ENCODE results near the gene CCDC12.

CCDC12 gene

GRCh38 chr3:46997453-46998091, 21.0 kb upstream of the CCDC12 start:
- DNase-seq (ENCODE audit: low spot score): no peak
- H3K27ac ChIP-seq: peak overlapping the region; percentile 36
- CTCF ChIA-PET: interaction anchor here (0.6 to 0.8 kb wide), 3 partner anchors 12 to 97 kb away, joined by 4 read pairs; no protein-coding TSS in a partner anchor
- POLR2A ChIA-PET (ENCODE audit: low non-redundant PET): no interaction called here
- no peak for TF ChIP-seq CTCF (conservative IDR thresholded peaks at IDR 0.05; ENCODE audit: low read depth)

GRCh38 chr3:46996689-46997452, 20.3 kb upstream of the CCDC12 start:
- ChIA-PET POLR2A (ENCODE audit: low non-redundant PET) (no interaction called here), CTCF (no interaction called here)
- peak overlapping the region; percentile 36 for H3K27ac ChIP-seq
- DNase-seq (ENCODE audit: low spot score): no peak
- TF ChIP-seq CTCF (conservative IDR thresholded peaks at IDR 0.05; ENCODE audit: low read depth): no peak

DNA sequence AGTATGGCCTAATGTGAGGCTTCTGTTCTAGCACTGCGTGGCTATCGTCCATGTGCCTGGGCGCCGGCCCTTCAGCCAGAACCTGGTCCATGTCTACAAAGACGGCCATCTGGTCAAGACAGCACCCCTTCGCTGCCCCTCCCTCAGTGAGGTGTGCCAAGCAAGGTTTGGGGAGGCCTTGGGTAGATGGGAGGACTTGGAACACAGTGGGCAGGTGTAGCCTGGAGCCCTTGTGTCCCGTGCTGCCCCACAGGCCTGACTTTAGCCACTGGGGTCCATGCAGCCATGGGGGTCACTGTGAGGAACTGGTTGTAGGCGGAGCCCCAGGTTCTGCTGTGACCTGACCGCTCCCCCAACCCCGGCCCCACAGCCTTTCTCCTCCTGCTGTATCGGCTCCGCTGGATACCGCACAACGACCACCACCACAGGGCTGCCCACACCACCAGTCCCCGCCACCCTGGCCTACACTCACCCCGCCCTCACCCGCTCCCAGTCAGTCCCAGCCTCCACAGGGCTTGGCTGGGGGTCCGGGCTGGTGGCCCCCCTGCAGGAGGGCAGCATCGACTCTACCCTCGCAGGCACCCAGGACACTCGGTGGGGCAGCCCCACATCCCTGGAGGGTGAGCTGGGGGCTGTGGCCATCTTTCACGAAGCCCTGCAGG, 19.5 kb upstream of the CCDC12 start:
- ChIA-PET POLR2A (ENCODE audit: low non-redundant PET) (no interaction called here), CTCF (no interaction called here)
- H3K27ac ChIP-seq: peak overlapping the region; percentile 36
- TF ChIP-seq CTCF (conservative IDR thresholded peaks at IDR 0.05; ENCODE audit: low read depth): no peak
- DNase-seq (ENCODE audit: low spot score): no peak

GRCh38 chr3:46994801-46995731, 18.5 kb upstream of the CCDC12 start:
- DNase-seq (ENCODE audit: low spot score): no peak
- peak overlapping the region; percentile 36; the same call in 1 of the 2 replicates for H3K27ac ChIP-seq
- TF ChIP-seq CTCF (conservative IDR thresholded peaks at IDR 0.05; ENCODE audit: low read depth): no peak
- ChIA-PET CTCF (no interaction called here), POLR2A (ENCODE audit: low non-redundant PET) (no interaction called here)

DNA sequence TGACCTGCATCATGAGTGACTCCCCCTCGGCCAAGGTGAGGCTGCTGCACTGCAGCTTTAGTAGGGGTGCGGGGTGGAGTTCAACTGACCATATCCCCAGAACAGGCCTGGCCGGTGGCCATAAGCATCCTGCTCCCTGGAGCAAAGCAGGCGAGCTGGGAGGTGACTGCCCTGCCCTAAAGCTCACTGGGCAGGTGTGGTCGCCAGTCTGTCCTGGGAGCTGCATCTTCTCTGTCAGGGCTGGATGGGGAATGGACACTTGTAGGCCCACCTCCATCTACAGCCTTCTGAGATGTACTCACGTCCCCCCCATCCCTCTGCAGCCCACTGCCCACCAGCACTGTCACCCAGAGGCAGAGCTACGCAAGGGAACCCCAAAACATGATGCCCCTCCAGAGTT, 17.4 kb upstream of the CCDC12 start:
- DNase-seq (ENCODE audit: low spot score): no peak
- TF ChIP-seq CTCF (conservative IDR thresholded peaks at IDR 0.05; ENCODE audit: low read depth): no peak
- no peak overlapping the region for H3K27ac ChIP-seq
- ChIA-PET CTCF (no interaction called here), POLR2A (ENCODE audit: low non-redundant PET) (no interaction called here)

DNA sequence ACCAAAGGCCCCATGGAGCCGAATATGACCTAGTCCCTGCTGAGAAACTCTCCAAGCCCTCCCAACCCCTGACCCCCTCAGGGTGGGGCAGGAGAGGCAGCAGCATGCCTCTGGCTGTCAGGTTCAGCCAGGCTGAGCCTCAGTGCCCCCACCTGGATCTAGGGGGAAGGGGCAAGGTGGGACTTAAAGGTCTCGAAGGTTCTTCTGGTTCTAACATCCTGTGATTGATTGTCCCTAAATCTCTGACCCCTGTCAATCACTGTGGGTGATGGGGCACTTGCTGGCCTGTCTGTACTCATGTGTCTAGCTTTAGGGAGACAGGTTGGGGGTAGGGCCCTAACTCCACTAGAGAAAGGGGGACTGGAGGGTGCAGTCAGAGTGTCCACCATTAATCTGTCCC, 16.7 kb upstream of the CCDC12 start:
- no peak for DNase-seq (ENCODE audit: low spot score)
- ChIA-PET CTCF (interaction anchor here (1.2 kb wide), 1 partner anchor 72 kb away, joined by 3 read pairs; no protein-coding TSS in a partner anchor), POLR2A (ENCODE audit: low non-redundant PET) (no interaction called here)
- H3K27ac ChIP-seq: no peak overlapping the region
- TF ChIP-seq CTCF (conservative IDR thresholded peaks at IDR 0.05; ENCODE audit: low read depth): no peak

Data from RWPE1 (cell line).